ENCODE results near the gene PHF1.
A peak's percentile ranks its signal among the peaks of the same experiment; 100 is the strongest.
"Not testable (repeated sequence)": the region's sequence is repeated elsewhere in the genome, so short reads cannot be mapped to it uniquely, and the experiment has no call there.

PHF1 gene

DNA sequence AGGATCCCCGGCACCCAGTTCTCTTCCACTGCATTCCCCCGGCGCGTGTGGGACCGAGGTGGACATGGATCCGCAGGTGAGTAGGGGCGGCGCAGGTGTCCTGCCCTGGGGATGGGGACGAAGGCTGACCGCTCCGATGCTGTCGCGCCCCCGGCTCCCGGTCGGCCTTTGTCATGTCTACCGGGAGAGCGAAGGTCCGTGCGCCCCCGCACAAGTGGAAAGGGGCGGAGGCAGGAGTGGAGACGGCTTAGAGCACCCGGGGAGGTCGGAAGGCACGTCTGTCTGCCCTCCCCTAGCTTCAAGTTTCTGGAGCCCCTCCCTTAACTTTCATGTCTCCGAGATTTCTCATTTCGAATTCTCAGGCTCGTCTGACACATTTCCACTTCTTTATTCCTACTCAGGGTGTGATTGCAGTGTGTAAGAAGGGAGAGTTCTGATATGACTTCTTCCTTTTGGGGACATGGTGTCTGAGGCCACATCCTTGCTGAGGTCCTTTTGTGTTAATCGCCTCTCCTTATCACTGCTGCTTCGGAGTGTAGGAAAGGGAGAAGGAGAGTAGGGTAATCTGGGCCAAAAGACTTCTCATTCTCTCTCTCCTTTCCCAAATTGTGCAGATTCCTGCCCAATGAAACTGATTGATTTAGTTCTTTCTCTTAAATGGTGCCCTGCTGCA is 18.8 kb upstream of the PHF1 start:
- DNase-seq, result no peak

DNA sequence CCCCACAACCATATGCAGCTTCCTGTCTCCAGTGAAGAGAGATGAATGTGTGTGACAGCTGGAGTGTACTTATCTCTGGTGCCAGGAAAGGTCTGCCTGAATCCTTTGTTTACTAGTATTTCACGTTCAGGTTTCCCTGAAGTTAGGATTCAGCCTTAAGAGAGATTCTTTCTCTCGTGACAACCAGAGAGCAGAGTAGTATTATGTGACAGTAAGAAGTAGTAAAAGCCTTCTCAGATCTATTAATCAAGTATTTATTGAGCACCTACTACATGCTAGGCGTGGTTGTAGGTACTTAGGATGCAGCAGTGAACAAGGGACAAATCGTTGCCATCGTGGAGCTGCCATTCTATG is 18.2 kb upstream of the PHF1 start:
- DNase-seq, result no peak

DNA sequence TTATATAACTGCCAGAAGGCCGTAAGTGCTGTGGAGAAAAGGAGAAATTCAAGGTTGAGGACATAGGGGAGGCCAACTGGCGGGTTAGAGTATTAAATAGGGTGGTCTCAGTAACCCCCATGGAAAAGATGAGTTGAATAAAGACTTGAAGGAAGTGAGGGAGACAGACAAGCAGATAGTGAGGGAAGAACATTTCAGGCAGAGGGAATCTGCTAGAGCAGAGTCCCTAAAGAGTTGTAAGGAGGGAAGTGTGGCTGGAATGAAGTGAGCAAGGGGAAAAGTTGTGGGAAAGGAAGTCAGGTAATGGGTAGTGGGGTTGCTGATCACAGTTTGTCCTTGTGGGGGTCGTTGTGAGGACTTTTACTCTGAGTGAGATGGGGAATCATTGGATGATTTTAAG is 17.8 kb upstream of the PHF1 start:
- DNase-seq, result no peak

DNA sequence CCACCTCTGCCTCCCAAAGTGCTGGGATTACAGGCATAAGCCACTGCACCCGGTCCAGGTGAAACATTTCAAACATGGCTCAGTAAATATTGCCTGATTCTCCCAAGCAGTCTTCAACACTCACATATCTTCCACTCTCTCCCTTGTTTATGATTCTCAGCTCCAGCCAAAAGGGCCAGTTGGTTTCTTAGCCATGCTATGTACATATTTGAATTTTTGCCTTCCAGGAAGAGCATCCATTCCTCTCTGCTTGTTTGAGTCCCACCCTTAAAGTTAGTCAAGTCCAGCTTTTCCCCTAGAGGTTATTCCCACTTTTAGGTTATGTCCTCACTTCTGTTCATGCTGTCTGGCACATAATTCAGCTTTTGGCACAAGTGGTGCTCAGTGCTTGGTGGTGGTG is 13.3 kb upstream of the PHF1 start:
- no peak for DNase-seq

DNA sequence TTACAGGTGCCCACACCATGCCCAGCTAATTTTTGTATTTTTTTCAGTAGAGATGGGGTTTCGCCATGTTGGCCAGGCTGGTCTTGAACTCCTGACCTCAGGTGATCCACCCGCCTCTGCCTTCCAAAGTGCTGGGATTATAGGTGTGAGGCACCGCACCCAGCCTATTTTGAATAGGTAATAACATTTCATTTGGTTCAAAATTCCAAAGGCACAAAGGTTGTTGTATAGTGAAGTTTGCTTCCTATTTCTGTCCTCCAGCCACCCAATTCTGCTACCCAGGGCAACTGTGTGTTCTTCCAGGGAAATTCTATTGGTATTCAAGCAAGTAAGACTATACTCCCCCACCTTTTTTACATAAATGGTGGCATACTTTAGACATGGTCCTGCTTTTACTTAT is 12.2 kb upstream of the PHF1 start:
- DNase-seq, result not testable (repeated sequence)

DNA sequence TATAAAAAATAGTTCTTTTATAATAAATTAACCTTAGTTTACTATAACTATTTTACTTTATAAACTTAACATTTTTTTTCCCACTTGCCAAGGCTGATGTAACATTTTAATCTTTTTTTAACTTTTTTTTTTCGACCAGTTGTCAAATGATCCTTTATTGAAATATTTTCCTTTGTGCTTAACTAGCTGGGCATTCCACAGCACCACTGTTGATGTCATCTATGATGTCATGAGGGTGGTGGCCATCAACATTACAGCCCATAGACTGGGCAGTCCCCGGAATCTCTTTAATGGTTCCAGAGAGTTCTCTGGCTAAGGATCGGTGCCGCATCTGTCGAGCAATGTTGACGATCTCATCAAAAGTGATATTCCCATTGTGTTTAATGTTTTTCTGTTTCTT is 10.9 kb upstream of the PHF1 start:
- DNase-seq, result not testable (repeated sequence)

DNA sequence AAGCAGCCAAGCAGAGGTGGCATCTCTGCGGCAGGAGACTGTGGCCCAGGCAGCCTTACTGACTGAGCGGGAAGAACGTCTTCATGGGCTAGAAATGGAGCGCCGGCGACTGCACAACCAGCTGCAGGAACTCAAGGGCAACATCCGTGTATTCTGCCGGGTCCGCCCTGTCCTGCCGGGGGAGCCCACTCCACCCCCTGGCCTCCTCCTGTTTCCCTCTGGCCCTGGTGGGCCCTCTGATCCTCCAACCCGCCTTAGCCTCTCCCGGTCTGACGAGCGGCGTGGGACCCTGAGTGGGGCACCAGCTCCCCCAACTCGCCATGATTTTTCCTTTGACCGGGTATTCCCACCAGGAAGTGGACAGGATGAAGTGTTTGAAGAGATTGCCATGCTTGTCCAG is 5.9 kb upstream of the PHF1 start:
- DNase-seq, result no peak

DNA sequence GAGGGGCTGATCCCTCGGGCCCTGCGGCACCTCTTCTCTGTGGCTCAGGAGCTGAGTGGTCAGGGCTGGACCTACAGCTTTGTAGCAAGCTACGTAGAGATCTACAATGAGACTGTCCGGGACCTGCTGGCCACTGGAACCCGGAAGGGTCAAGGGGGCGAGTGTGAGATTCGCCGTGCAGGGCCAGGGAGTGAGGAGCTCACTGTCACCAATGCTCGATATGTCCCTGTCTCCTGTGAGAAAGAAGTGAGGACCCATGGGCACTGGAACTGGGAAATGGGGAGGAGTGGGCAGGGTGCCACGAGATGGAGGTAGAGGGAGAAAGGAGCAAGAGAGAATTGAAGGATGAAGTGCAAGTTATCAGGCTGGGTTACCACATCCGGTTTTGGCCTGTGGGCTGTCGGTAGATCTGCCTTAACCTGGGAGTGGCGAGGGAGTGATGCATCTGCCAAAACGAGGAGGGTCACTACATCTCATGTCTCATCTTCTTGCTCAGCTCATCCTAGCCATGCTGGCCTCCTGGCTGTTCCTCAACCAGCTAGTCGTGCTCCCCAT is 5.4 kb upstream of the PHF1 start:
- DNase-seq, result no peak

DNA sequence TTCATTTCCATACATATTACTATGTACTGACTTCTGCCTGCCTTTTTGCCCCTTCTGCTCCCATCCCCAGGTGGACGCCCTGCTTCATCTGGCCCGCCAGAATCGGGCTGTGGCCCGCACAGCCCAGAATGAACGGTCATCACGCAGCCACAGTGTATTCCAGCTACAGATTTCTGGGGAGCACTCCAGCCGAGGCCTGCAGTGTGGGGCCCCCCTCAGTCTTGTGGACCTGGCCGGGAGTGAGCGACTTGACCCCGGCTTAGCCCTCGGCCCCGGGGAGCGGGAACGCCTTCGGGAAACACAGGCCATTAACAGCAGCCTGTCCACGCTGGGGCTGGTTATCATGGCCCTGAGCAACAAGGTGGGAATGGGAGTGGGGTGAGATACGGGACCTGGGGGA is 4.7 kb upstream of the PHF1 start:
- no peak for DNase-seq

DNA sequence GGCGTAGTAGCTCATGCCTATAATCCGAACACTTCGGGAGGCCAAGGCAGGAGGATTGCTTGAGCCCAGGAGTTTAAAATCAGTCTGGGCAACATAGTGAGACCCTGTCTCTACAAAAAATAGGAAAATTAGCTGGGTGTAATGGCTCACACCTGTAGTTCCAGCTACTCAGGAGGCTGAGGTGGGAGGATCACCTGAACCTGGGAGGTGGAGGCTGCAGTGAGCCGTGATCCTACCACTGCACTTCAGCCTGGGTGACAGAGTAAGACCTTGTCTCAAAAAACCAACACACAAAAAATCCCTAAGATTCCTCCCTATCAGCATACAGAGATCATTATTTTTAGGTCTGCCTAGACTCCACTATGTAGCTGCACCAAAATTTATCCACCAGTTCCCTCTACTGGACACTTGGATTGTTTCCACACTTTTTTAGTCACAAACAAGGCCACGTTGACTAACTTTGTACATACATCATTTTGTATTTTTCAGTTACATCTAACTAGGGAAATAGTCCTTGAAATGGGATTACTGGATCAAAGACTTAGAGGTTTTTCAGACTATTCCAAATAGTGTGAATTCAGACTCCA is 3.6 kb upstream of the PHF1 start:
- DNase-seq, result no peak

DNA sequence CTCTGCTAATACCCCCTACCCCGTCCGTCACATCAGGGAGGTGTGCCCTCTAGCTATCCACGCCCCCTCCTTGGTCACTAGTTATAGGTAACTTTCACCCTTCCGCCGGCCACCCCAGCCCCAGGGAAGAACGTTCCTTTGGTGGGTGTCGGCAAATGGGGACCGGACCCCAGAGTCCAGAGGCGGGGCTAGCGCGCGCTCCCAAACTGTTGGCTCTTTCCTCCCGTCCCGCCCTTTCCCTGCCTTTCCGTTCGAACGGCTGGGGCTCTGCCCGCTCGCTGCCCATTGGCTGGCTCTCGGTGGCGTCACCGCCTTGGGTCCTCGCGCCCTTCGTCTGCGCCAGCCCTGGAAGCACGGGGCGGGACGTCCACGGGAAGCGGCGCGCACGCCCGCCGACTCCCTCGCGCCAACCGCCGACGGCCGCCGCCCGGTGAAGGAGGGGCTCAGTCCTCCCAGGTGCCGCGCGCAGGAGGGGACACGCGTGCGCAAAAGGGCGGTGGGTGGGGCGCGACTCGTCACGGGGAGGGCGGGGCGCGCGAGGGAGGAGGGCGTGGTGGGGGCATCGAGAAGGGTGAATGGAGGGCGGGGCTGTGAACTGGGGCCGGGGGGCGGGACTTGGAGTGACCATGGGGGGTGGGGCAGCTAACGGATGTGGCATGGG is 634 bp upstream of the PHF1 start:
- peak; percentile 98 for DNase-seq

DNA sequence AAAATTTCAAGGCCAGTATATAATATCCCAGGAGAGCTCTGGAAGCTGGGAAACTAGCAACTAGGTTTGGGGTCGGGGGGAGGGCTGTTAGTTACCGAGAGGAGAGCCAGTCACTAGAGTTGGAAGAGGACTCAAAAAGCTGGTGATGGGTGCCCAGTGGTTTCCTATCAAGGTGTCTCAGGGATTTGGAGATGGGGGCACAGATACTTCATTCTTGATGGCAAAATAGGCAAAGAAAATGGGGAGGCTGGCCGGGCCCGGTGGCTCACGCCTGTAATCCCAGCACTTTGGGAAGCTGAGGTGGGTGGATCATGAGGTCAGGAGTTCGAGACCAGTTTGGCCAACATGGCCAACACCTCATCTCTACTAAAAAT is 805 bp downstream of the PHF1 start:
- DNase-seq, result no peak

DNA sequence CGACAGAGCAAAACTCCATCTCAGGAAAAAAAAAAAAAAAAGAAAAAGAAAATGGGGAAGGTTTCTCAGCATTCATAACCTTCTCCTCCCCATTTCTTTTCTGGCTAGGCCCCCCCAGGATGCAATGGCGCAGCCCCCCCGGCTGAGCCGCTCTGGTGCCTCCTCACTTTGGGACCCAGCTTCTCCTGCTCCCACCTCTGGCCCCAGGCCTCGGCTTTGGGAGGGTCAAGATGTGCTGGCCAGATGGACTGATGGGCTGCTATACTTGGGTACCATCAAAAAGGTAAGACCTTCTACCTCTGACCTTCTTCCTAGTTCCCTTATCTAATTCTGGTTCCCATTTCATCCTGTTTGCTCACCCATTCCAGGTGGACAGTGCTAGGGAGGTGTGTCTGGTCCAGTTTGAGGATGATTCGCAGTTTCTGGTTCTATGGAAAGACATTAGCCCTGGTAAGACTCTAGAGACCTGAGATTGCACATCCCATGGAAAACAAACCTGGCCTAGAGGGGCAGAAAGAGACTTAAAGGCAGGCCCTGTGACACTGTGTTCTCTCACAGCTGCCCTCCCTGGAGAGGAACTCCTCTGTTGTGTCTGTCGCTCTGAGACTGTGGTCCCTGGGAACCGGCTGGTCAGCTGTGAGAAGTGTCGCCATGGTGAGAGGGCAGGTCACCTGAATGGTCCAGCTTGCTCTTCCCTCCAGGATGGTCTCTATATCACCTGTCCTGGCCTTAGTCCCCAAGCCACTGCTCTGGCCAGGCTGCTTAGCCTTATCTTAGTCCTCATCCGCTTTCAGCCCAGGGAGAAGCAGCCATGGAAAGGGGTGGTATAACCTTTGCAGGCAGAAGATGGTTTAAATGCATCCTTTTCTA is 1.6 kb downstream of the PHF1 start:
- no peak for DNase-seq

DNA sequence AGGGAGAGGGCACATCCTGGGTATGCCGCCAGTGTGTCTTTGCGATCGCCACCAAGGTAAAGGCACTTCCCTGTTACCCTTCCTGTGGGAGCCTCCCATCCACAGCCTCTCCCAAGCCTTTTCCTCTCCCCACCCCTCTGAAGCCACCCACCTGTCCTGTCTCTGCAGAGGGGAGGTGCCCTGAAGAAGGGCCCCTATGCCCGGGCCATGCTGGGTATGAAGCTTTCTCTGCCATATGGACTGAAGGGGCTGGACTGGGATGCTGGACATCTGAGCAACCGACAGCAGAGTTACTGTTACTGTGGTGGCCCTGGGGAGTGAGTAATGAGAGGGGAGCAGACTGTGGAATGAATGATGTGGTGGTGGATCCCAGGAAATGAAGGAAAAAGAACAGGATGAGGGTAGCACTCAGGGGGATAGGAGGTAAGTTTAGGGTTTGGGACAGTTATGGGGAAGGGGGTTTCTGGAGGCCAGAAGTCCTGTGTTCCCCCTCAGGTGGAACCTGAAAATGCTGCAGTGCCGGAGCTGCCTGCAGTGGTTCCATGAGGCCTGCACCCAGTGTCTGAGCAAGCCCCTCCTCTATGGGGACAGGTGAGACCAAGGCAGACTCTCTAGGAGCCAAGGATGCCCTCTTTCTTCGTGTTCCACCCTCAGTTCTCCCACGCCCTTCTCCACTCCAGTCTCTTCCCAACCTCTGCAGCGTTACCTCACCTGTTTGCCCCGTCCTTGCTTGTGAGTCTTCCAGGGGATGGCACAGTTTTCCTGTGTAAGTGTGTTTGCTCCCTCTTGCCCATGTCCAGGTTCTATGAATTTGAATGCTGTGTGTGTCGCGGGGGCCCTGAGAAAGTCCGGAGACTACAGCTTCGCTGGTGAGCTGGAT is 2.7 kb downstream of the PHF1 start:
- DNase-seq, result no peak

DNA sequence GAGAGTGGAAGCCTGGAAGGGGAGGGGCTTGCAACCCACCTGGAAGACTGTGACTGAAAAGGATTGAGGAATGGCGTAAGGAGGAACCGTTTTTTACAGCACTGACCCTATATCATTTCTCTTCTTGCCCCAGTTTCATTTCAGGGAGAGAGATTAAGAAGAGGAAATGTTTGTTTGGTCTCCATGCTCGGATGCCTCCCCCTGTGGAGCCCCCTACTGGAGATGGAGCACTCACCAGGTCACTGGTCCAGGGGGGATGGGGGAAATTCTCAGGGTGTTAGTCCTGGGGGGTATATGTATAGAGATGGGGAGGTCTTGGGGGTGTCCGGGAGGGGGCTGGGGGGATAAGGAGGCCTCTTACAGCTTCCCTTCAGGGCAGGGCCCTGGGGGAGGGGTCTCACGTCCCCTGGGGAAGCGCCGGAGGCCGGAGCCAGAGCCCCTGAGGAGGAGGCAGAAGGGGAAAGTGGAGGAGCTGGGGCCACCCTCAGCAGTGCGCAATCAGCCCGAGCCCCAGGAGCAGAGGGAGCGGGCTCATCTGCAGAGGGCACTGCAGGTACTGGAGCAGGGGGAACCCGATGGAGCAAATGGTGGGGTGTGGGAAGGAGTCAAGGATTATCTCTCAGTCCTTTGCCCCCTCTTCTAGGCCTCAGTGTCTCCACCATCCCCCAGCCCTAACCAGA is 3.9 kb downstream of the PHF1 start:
- DNase-seq, result no peak

DNA sequence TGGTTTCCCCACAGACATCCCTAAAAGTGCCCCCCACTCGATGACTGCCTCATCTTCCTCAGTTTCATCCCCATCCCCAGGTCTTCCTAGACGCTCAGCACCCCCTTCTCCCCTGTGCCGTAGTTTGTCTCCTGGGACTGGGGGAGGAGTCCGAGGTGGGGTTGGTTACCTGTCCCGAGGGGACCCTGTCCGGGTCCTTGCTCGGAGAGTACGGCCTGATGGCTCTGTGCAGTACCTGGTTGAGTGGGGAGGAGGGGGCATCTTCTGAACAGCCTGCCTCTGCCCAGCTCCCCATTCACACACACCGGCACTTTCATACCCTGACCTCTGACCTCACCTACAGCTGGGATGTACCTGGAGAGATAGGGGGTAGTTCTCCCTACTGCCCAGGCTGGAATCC is 5.0 kb downstream of the PHF1 start:
- DNase-seq, result no peak

DNA sequence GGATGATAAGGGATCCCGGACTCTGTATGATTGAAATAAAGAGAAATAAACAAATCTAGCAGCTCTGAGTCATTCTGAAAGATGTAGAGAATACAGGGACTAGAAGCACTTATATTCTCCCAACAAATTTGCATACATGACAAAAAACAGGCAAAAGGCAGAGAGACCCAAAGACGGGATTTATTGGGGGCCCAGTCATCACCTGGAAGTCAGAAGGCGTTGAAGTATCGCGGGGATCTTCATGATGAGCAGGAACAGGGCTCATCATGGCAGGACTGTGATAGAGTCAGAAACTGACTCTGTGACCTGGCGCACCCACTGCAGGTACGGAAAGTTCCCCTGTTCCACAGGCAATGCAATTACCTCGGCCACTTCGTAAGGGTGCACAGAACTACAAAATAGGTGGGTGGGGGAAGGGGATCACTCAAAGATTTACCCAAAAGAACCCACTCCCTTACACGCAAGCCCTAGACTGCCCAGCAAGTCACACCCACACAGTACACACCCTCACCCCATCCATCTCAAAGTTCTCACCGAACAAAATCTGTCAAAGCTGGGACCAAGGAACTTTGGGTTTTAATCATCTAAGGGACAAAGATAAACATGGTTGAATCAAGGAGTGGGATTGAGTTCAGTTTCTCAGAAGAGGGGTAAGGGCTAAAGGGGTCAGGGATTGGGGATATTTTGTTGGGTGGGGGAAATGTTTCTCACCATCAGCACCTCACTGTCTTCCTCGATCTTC is 5.7 kb downstream of the PHF1 start:
- peak; percentile 6 for DNase-seq

DNA sequence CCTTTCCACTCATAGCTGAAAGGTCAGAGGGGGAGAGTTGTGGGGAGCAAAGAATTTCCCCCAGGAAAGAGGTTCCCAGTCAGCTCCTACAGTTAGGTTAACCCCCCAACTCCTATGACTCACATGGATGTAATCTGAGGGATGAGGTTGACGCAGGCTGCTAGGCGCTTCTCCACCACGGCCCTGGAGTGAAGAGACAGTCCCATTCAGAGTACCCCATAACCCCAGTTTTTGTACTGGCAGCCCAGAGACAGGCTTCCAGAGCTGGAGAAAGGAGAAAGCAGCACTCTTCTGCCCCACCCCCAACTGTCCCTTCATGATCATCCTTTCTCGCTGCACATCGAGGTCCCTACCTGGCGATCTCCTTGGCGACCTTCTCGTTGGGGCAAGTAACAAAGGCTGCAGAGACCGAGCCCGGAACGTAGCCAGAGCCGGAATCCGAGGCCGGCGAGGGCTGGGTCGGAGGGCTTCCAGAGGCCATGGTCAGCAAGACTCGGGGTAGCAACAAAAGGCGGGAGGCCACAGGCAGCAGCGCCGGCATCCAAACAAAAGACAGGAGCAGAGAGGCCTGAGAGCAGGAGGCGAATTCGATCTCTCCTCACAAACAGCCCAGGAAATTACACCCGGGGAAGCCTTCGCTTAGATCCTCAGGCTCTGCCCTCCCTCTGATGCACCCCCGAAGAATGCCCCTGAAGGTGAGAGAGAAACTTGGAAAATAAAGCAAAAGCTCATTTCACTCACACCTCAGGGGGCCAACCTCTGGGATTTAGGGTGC is 6.5 kb downstream of the PHF1 start:
- DNase-seq, result peak; percentile 94

DNA sequence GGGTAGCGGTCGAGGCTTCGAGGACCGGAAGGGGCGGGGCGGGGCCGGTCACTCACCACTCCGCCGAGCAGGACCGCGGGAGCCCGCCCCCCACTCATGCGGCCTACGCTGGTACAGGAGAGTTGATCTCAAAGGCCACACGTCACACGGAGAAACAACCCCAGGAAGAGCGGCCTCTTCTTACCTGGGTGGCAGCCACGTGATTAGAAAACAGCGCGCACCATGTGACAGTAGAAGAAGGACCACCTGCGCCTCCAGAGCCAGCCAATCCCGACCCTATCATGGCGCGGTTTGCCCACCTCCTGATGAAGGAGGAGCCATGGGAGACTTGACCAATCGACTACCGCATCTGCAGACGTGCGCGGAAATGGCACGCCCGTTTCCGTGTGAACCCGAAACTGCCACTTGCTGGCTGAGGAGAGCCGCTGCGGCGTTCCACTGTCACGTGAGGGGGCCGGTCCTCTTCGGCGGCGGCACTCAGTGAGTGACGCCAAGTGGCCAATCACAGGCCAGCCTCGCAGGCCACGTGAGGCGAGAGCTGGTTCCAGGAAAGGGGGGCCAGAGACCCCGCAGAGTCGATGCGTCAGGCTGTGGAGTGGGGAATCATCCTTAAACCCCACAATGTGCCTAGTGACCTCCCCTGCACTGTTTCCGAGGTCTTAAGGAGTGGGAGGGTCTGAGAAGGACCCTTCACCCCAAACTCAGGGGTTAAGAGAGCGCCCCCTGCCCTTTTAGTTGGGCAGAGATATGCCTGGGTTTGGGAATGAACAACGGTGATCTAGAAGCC is 7.3 kb downstream of the PHF1 start, which contains the start of gene CUTA:
CUTA (minus strand) TSS at position 205 of the 787 bp plus-strand sequence; CDS start at position 98, 107 bp downstream.
- peak; percentile 100 for DNase-seq
